Measurements from ENCODE around the gene UBE3D.

DNA sequence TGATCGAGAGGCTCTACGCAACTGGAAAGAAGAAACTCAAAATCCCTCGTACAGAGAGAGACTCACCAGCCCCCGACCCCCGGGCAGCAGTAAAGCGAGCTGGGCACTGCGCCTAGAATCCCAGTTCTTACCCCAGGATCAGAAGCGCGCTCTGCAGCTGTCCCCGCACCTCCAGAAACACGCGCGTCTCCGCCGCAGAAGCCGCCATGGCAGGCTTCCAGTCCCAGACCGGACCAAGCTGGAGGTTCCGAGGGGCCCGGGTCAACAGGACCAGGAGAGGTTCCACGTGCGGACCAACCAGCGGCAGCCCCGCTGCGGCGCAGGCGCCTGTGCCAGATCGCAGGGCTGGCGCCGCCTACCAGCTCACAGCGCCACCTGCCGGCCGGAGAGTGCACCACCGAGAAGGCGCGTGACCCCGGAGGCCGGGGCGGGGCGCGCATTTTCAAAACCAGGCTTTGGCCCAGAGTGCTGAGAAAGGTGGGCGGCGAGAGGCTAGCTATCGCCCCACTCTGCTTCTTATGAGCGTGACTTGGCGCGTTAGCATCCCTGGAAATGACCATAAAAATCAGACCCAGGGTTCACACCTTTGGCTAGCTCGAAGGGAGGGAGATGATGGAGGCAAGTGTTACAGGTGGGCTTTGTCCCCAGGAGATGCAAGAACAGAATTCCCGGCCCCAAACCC is at the start of gene UBE3D:
- peak; percentile 82 for TF ChIP-seq CTCF (IDR thresholded peaks at IDR 0.05)
- TF ChIP-seq POLR2AphosphoS2 (conservative IDR thresholded peaks at IDR 0.05; ENCODE audit: low read length) = no peak
- no peak for TF ChIP-seq CHD4 (IDR thresholded peaks at IDR 0.05; ENCODE audit: borderline replicate concordance)
- peak; percentile 72 for TF ChIP-seq POLR2A (IDR thresholded peaks at IDR 0.05; ENCODE audit: low read length)
- TF ChIP-seq TP53 (CRISPR knock-in tag; IDR thresholded peaks at IDR 0.05) = no peak
- TF ChIP-seq, protein P1, sequence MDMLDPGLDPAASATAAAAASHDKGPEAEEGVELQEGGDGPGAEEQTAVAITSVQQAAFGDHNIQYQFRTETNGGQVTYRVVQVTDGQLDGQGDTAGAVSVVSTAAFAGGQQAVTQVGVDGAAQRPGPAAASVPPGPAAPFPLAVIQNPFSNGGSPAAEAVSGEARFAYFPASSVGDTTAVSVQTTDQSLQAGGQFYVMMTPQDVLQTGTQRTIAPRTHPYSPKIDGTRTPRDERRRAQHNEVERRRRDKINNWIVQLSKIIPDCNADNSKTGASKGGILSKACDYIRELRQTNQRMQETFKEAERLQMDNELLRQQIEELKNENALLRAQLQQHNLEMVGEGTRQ (IDR thresholded peaks at IDR 0.05) = peak; percentile 46; the same call in 1 of the 2 replicates
- TF ChIP-seq BHLHE40 (IDR thresholded peaks at IDR 0.05; ENCODE audit: low read depth, low read length) = no peak
- TF ChIP-seq EP300 (IDR thresholded peaks at IDR 0.05) = no peak
- TF ChIP-seq JUN (IDR thresholded peaks at IDR 0.05) = peak in 1 of 2 experiments; percentile 41; a peak in 1 of 5 replicates
- TF ChIP-seq CEBPB (IDR thresholded peaks at IDR 0.05) = no peak
- peak; percentile 30; the same call in 1 of the 3 replicates for TF ChIP-seq SMC3 (IDR thresholded peaks at IDR 0.05)
- TF ChIP-seq GATA3 (IDR thresholded peaks at IDR 0.05; ENCODE audit: borderline replicate concordance) = no peak
- 0 out of 2 replicates have a peak, but pooled peaks have one; percentile 28 for TF ChIP-seq MYC (IDR thresholded peaks at IDR 0.05; ENCODE audit: borderline replicate concordance, low read length)
- TF ChIP-seq SREBF2 (IDR thresholded peaks at IDR 0.05) = no peak

All from A549 (cell line).